Endothelial cell of umbilical vein (primary cell): ENCODE data around the gene RNF121. TPM values are rescaled to one million over a fixed set of nuclear protein-coding genes. Genes with fewer than 3 reads are reported as not detected.

Source experiments
- BruUV-seq: library from RNA; stranded (reverse); fragments of 400-500 nt; replicated peaks from 2 replicates; lab custom pipeline; 2021; lab: Mats Ljungman, UMichigan
- CTCF ChIA-PET: fragments of 300-600, 350-600 bp; sonication (Branson Sonifier 250); formaldehyde crosslinking; loops from one replicate; lab custom pipeline; 2021; ENCODE audit warnings: antibody characterized with exemption, inconsistent platforms; lab: Charles Lee
- POLR2A ChIA-PET: fragments of 300-600, 350-600 bp; sonication (Branson Sonifier 250); formaldehyde crosslinking; loops from one replicate; lab custom pipeline; 2021; ENCODE audit warnings: antibody characterized with exemption, inconsistent platforms; lab: Charles Lee
- DNase-seq: peaks from one replicate; pipeline ENCODE4 v3.0.0-alpha.2; 2011; ENCODE audit warnings: low read depth, low spot score
- FAIRE-seq: peaks from 2 replicates; lab custom pipeline; 2011; peaks lifted over from hg19 to GRCh38; lab: Jason Lieb, UNC
- H2AFZ ChIP-seq: 2 replicates; pipeline ENCODE4 v1.6.0; 2012; ENCODE audit warnings: low read depth, low read length, control low read depth, inconsistent platforms
- H3K27ac ChIP-seq: 2 replicates; pipeline ENCODE4 v1.5.1; 2011; ENCODE audit warnings: low read depth, mild to moderate bottlenecking, control low read depth, low read length, moderate library complexity; ENCODE audit not compliant: insufficient read depth
- H3K27me3 ChIP-seq, 2 experiments: 2 replicates each; pipeline versions ENCODE4 v1.6.0 to v1.6.1; 2011; ENCODE audit warnings: low read length in 2 of 2, mixed read lengths in 1 of 2; ENCODE audit not compliant: control insufficient read depth in 2 of 2, insufficient read depth in 2 of 2
- H3K36me3 ChIP-seq, 2 experiments: 2 replicates in 1 of 2; 3 replicates in 1 of 2; pipeline ENCODE4 v1.5.1; 2011; ENCODE audit warnings: low read length in 2 of 2, mild to moderate bottlenecking in 1 of 2, moderate library complexity in 1 of 2; ENCODE audit not compliant: control insufficient read depth in 2 of 2, insufficient read depth in 2 of 2; ENCODE audit errors: extremely low read depth in 1 of 2
- H3K4me1 ChIP-seq: 3 replicates; pipeline ENCODE4 v1.5.1; 2011; ENCODE audit warnings: mild to moderate bottlenecking, low read length; ENCODE audit not compliant: control insufficient read depth, insufficient read depth; ENCODE audit errors: extremely low read depth
- H3K4me2 ChIP-seq: 2 replicates; pipeline ENCODE4 v1.6.1; 2011; ENCODE audit warnings: low read length, control low read depth, mixed read lengths; ENCODE audit not compliant: insufficient read depth
- H3K4me3 ChIP-seq, 3 experiments: fragments of 200-600 bp in 1 of 3; sonication (generic), shearing (Covaris generic) in 1 of 3; replicated peaks in 1 of 3; 2 replicates each; pipeline ENCODE4 v1.5.1; 2011 to 2016; ENCODE audit warnings: control low read depth in 3 of 3, low read length in 3 of 3, mild to moderate bottlenecking in 2 of 3, inconsistent platforms in 1 of 3, low read depth in 1 of 3, moderate library complexity in 1 of 3; ENCODE audit not compliant: insufficient read depth in 1 of 3
- H3K79me2 ChIP-seq: 2 replicates; pipeline ENCODE4 v1.6.0; 2012; ENCODE audit warnings: low read length, inconsistent platforms; ENCODE audit not compliant: control insufficient read depth, insufficient read depth
- H3K9ac ChIP-seq: replicated peaks from 2 replicates; pipeline ENCODE3; 2011; ENCODE audit warnings: low read length, control low read depth; ENCODE audit not compliant: insufficient read depth; ENCODE audit errors: extremely low read depth
- H3K9me1 ChIP-seq: replicated peaks from 3 replicates; pipeline ENCODE4 v1.6.0; 2011; ENCODE audit warnings: mild to moderate bottlenecking, low read length; ENCODE audit not compliant: control insufficient read depth, insufficient read depth; ENCODE audit errors: extremely low read depth
- H3K9me3 ChIP-seq: replicated peaks from 2 replicates; pipeline ENCODE4 v1.5.1; 2012; ENCODE audit warnings: low read length, inconsistent platforms; ENCODE audit not compliant: control insufficient read depth, insufficient read depth
- H4K20me1 ChIP-seq: replicated peaks from 2 replicates; pipeline ENCODE3; 2011; ENCODE audit warnings: mild to moderate bottlenecking, low read length; ENCODE audit not compliant: control insufficient read depth, insufficient read depth; ENCODE audit errors: extremely low read depth
- CTCF ChIP-seq, 2 donors: IDR thresholded peaks; 1 replicate in 1 of 2; 2 replicates in 1 of 2; pipeline ENCODE4 v1.5.1; 2011; ENCODE audit warnings: low read length in 2 of 2, mild to moderate bottlenecking in 2 of 2, moderate library complexity in 2 of 2, control low read depth in 1 of 2, inconsistent platforms in 1 of 2, low read depth in 1 of 2; ENCODE audit not compliant: insufficient read depth in 1 of 2; ENCODE audit errors: extremely low read depth in 1 of 2
- EZH2 ChIP-seq: IDR thresholded peaks from 2 replicates; pipeline ENCODE4 v1.6.1; 2012; ENCODE audit warnings: borderline replicate concordance, low read depth, mild to moderate bottlenecking, moderate library complexity, low read length, inconsistent platforms; ENCODE audit not compliant: severe bottlenecking
- FOS ChIP-seq: IDR thresholded peaks from 2 replicates; pipeline ENCODE4 v1.6.1; 2011; ENCODE audit warnings: mild to moderate bottlenecking, low read length, moderate library complexity, borderline replicate concordance; ENCODE audit not compliant: insufficient read depth
- GATA2 ChIP-seq: IDR thresholded peaks from 2 replicates; pipeline ENCODE4 v1.7.0; 2011; ENCODE audit warnings: low read depth, mild to moderate bottlenecking, moderate library complexity, mixed read lengths, low read length; ENCODE audit not compliant: insufficient read length, insufficient read depth
- JUN ChIP-seq: IDR thresholded peaks from 2 replicates; pipeline ENCODE4 v1.6.1; 2011; ENCODE audit warnings: borderline replicate concordance, low read depth; ENCODE audit not compliant: insufficient read length, insufficient read depth
- MAX ChIP-seq: IDR thresholded peaks from 2 replicates; pipeline ENCODE4 v1.6.1; 2011; ENCODE audit not compliant: insufficient read depth, insufficient read length
- MYC ChIP-seq: IDR thresholded peaks from one replicate; pipeline ENCODE4 v1.6.1; 2011; ENCODE audit warnings: mild to moderate bottlenecking, low read depth, low read length
- POLR2A ChIP-seq: IDR thresholded peaks from 2 replicates; pipeline ENCODE4 v1.6.1; 2012; ENCODE audit warnings: low read depth, mild to moderate bottlenecking, control low read depth, low read length
- POLR2AphosphoS5 ChIP-seq: IDR thresholded peaks from 2 replicates; pipeline ENCODE4 v1.6.1; 2012; ENCODE audit warnings: low read depth, mild to moderate bottlenecking, control low read depth, low read length, moderate library complexity; ENCODE audit not compliant: insufficient read depth
- dilution Hi-C: fragments of 300-500 bp; cut with MboI; formaldehyde crosslinking; loops from one replicate; pipeline ENCODE4 v1.15.0; 2019; ENCODE audit warnings: low sequenced_read_pairs; ENCODE audit not compliant: extremely low pct_ligation_motif_present
- intact Hi-C: fragments of 100-400 bp; cut with micrococcal nuclease; formaldehyde crosslinking; loops from one replicate; pipeline ENCODE4 v1.10.0; 2022
- polyA plus RNA-seq, 4 experiments: library from polyadenylated mRNA; depleted of rRNA in 3 of 4; stranded (reverse) in 3 of 4; unstranded in 1 of 4; fragments of >200 nt; gene quantifications; 2 replicates each; pipeline versions ENCODE4 v1.2.1 to v1.2.3, GENCODE V29; 2011 to 2012; ENCODE audit warnings: missing spikeins in 1 of 4
- total RNA-seq: library from RNA; stranded (reverse); gene quantifications from 2 replicates; pipeline ENCODE4 v1.2.3, GENCODE V29; 2021

The RNF121 gene
- total and polyA plus RNA-seq, 2 donors (not counting 3 experiments of a cell fraction or from before 2014, with no cell fraction given), result 61.4 to 99.9 TPM

DNA sequence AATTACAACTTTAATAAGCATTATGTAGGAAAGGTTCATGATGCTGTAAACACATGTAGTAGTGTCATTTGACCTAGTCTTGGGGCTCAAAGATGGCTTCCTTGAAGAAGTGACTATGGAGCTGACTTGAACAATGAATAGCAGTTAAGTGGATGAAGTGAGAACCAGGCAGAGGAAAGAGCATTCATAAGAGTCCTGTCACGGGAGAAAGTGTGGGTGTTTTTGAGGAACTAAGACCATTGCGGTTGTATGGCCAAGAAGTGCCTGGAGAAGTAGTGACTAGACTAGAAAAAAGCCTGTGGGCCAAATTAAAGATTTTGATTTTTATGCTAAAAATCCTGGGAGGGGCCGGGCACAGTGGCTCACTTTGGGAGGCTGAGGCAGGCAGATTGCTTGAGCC, 62.6 kb downstream of the RNF121 start:
- intact Hi-C loops (no loop called here), dilution Hi-C loops (no loop called here)
- no TSS peak for BruUV-seq
- Histone ChIP-seq H3K4me2 (no peak overlapping the region), H4K20me1 (no peaks in the 10 kb centered on the region), H3K9me3 (no peaks in the 10 kb centered on the region), H3K4me1 (no peaks in the 10 kb centered on the region), H3K9me1 (no peaks in the 10 kb centered on the region), H3K9ac (no peak overlapping the region), H2AFZ (no peak overlapping the region), H3K36me3 (peaks cover 8% of the 10 kb centered on the region in 2 experiments), H3K4me3 (no peak overlapping the region), H3K79me2 (peaks cover 24% of the 10 kb centered on the region), H3K27ac (no peak overlapping the region), H3K27me3 (no peaks in the 10 kb centered on the region)
- no peak for TF ChIP-seq POLR2AphosphoS5
- no peak for TF ChIP-seq FOS
- no peak for TF ChIP-seq EZH2
- no peak for TF ChIP-seq GATA2
- no peak for TF ChIP-seq MAX
- TF ChIP-seq JUN, result no peak
- TF ChIP-seq POLR2A, result no peak
- no peak for TF ChIP-seq CTCF (IDR thresholded peaks at IDR 0.05; ENCODE audit: extremely low read depth in 1 of 2, insufficient read depth in 1 of 2, low read depth in 1 of 2, low read length in 2 of 2)
- no peak for TF ChIP-seq MYC
- FAIRE-seq, result no peak
- DNase-seq, result no peak
- CTCF ChIA-PET, result no interaction called here
- POLR2A ChIA-PET, result no interaction called here
